Brain pericyte (primary cell): ENCODE measurements around the gene COL26A1.

Experiments used
- DNase-seq: peaks from one replicate; pipeline ENCODE4 v3.0.0-alpha.2; 2012; ENCODE audit warnings: low read depth, low spot score

The COL26A1 gene

GRCh38 chr7:101565601-101566209, 203.0 kb downstream of the COL26A1 start:
- no peak for DNase-seq

- no peak for DNase-seq
Observed at GRCh38 chr7:101567230-101567629, 204.6 kb downstream of the COL26A1 start.

- DNase-seq, result no peak
Observed at GRCh38 chr7:101572156-101572555, 209.5 kb downstream of the COL26A1 start.

- no peak for DNase-seq
Observed at GRCh38 chr7:101575168-101575567, 212.5 kb downstream of the COL26A1 start.

GRCh38 chr7:101575721-101576120, 213.0 kb downstream of the COL26A1 start:
- DNase-seq, result no peak

- DNase-seq, result no peak
Observed at GRCh38 chr7:101576998-101577397, 214.3 kb downstream of the COL26A1 start.

GRCh38 chr7:101578552-101578951, 215.9 kb downstream of the COL26A1 start:
- no peak for DNase-seq

GRCh38 chr7:101580596-101580995, 217.9 kb downstream of the COL26A1 start:
- no peak for DNase-seq

GRCh38 chr7:101581891-101582290, 219.2 kb downstream of the COL26A1 start:
- no peak for DNase-seq

- DNase-seq, result no peak
Observed at GRCh38 chr7:101582971-101583370, 220.3 kb downstream of the COL26A1 start.

- no peak for DNase-seq
Observed at GRCh38 chr7:101586078-101586905, 223.6 kb downstream of the COL26A1 start.

GRCh38 chr7:101586906-101587677, 224.4 kb downstream of the COL26A1 start:
- DNase-seq, result no peak

GRCh38 chr7:101588131-101588935, 225.7 kb downstream of the COL26A1 start:
- no peak for DNase-seq

GRCh38 chr7:101589052-101589451, 226.4 kb downstream of the COL26A1 start:
- DNase-seq, result no peak

GRCh38 chr7:101589976-101590662, 227.4 kb downstream of the COL26A1 start:
- DNase-seq, result no peak

- no peak for DNase-seq
Observed at GRCh38 chr7:101590663-101591435, 228.2 kb downstream of the COL26A1 start.

- no peak for DNase-seq
Observed at GRCh38 chr7:101591504-101591903, 228.8 kb downstream of the COL26A1 start.

GRCh38 chr7:101593556-101593955, 230.9 kb downstream of the COL26A1 start:
- no peak for DNase-seq

GRCh38 chr7:101594790-101595189, 232.1 kb downstream of the COL26A1 start:
- DNase-seq, result no peak

- no peak for DNase-seq
Observed at GRCh38 chr7:101595246-101595645, 232.6 kb downstream of the COL26A1 start.
